Loucy (cell line): ENCODE measurements around the gene ATF6.

Experiments
- H2AFZ ChIP-seq: fragments of 200-600 bp; sonication (generic); 2 replicates; pipeline ENCODE4 v1.6.0; 2016; ENCODE audit warnings: antibody characterized with exemption, mild to moderate bottlenecking, low read length, moderate library complexity
- H3F3A ChIP-seq: fragments of 200-600 bp; 2 replicates; pipeline ENCODE4 v1.6.0; 2016; ENCODE audit warnings: antibody characterized with exemption, low read depth, mild to moderate bottlenecking
- H3K27me3 ChIP-seq: fragments of 200-600 bp; sonication (generic); 2 replicates; pipeline ENCODE4 v1.6.1; 2014; ENCODE audit warnings: low read length, mild to moderate bottlenecking; ENCODE audit not compliant: insufficient read depth, poor library complexity, severe bottlenecking
- H3K36me3 ChIP-seq: fragments of 200-600 bp; sonication (generic); 2 replicates; pipeline ENCODE4 v1.6.1; 2016; ENCODE audit warnings: low read length; ENCODE audit not compliant: insufficient read depth
- H3K4me1 ChIP-seq: fragments of 200-600 bp; sonication (generic); 2 replicates; pipeline ENCODE4 v1.5.1; 2014; ENCODE audit warnings: low read length, mild to moderate bottlenecking; ENCODE audit not compliant: insufficient read depth, poor library complexity, severe bottlenecking
- H3K4me2 ChIP-seq: fragments of 200-600 bp; sonication (generic); 2 replicates; pipeline ENCODE4 v1.6.0; 2014; ENCODE audit warnings: antibody characterized with exemption, low read length, low read depth, mild to moderate bottlenecking; ENCODE audit not compliant: poor library complexity, severe bottlenecking
- H3K4me3 ChIP-seq: fragments of 200-600 bp; sonication (generic); 2 replicates; pipeline ENCODE4 v1.5.1; 2014; ENCODE audit warnings: low read length, mild to moderate bottlenecking, mixed read lengths; ENCODE audit not compliant: poor library complexity, severe bottlenecking
- H3K79me2 ChIP-seq: fragments of 200-600 bp; sonication (generic); 2 replicates; pipeline ENCODE4 v1.6.1; 2014; ENCODE audit warnings: low read length; ENCODE audit not compliant: insufficient read depth
- H3K9ac ChIP-seq: fragments of 200-600 bp; sonication (generic); 2 replicates; pipeline ENCODE4 v1.6.0; 2014; ENCODE audit warnings: mild to moderate bottlenecking, low read depth, low read length, moderate library complexity; ENCODE audit not compliant: poor library complexity, severe bottlenecking
- H3K9me2 ChIP-seq: fragments of 200-600 bp; sonication (generic); replicated peaks from 2 replicates; pipeline ENCODE4 v1.6.1; 2016; ENCODE audit warnings: low read depth, low read length, mixed read lengths
- H3K9me3 ChIP-seq: fragments of 200-600 bp; sonication (generic); 2 replicates; pipeline ENCODE4 v1.6.1; 2014; ENCODE audit warnings: mild to moderate bottlenecking, antibody characterized with exemption, low read length, low read depth; ENCODE audit not compliant: insufficient read depth
- H4K20me1 ChIP-seq: fragments of 200-600 bp; sonication (generic); 2 replicates; pipeline ENCODE4 v1.6.0; 2014; ENCODE audit warnings: antibody characterized with exemption, low read length, mild to moderate bottlenecking; ENCODE audit not compliant: insufficient read depth, poor library complexity, severe bottlenecking
- CTCF ChIP-seq: fragments of 200-600 bp; sonication (generic); conservative IDR thresholded peaks from 2 replicates; pipeline ENCODE4 v1.5.1; 2014; ENCODE audit warnings: mild to moderate bottlenecking, antibody characterized with exemption, low read length
- EZH2phosphoT487 ChIP-seq: fragments of 200-600 bp; IDR thresholded peaks from 2 replicates; pipeline ENCODE4 v1.6.1; 2018; ENCODE audit warnings: antibody characterized with exemption, mild to moderate bottlenecking, moderate library complexity, borderline replicate concordance

Gene ATF6

GRCh38 chr1:161749509-161750407, 16.4 kb upstream of the ATF6 start, which contains the start of gene DUSP12:
Gene DUSP12 (plus strand): TSS chr1:161749786. CDS start chr1:161749802, 16 bp downstream.
- H3K36me3 ChIP-seq: peaks cover 26% of the 10 kb centered on the region
- H3K9me2 ChIP-seq: no peaks in the 10 kb centered on the region
- peak within 1 kb of the TSS; percentile 76 for H3K9ac ChIP-seq
- peak within 1 kb of the TSS; percentile 98 for H3K4me2 ChIP-seq
- H3K4me3 ChIP-seq: peak within 1 kb of the TSS; percentile 77
- H3K27me3 ChIP-seq: no peaks in the 10 kb centered on the region
- peak within 1 kb of the TSS; percentile 93 for H2AFZ ChIP-seq
- H3K4me1 ChIP-seq: peaks cover 33% of the 10 kb centered on the region
- H4K20me1 ChIP-seq: peaks cover 30% of the 10 kb centered on the region
- no peaks in the 10 kb centered on the region for H3F3A ChIP-seq
- H3K79me2 ChIP-seq: peaks cover 44% of the 10 kb centered on the region
- no peaks in the 10 kb centered on the region for H3K9me3 ChIP-seq
- TF ChIP-seq EZH2phosphoT487 (no peak), CTCF (peak; percentile 49)

- H4K20me1 ChIP-seq: peaks cover 5% of the 10 kb centered on the region
- peaks cover 4% of the 10 kb centered on the region for H3K27me3 ChIP-seq
- H3K4me3 ChIP-seq: peak overlapping the region; percentile 11
- peak overlapping the region; percentile 42 for H3K4me2 ChIP-seq
- peak overlapping the region; percentile 71 for H2AFZ ChIP-seq
- H3K79me2 ChIP-seq: peaks cover 36% of the 10 kb centered on the region
- peaks cover 2% of the 10 kb centered on the region; the same call in 1 of the 2 replicates for H3K36me3 ChIP-seq
- peak overlapping the region; percentile 5 for H3K9ac ChIP-seq
- peaks cover 24% of the 10 kb centered on the region for H3K4me1 ChIP-seq
- TF ChIP-seq EZH2phosphoT487 (no peak), CTCF (peak; percentile 91)
- H3K9me2 ChIP-seq: no peaks in the 10 kb centered on the region
- no peaks in the 10 kb centered on the region for H3F3A ChIP-seq
- H3K9me3 ChIP-seq: no peaks in the 10 kb centered on the region
Observed at GRCh38 chr1:161763522-161764098, 2.5 kb upstream of the ATF6 start.

GRCh38 chr1:161768461-161768860, 2.3 kb downstream of the ATF6 start:
- H3K4me2 ChIP-seq: peak overlapping the region; percentile 91
- TF ChIP-seq CTCF: no peak
- no peak for TF ChIP-seq EZH2phosphoT487

More at GRCh38 chr1:161768461-161768860, 2.3 kb downstream of the ATF6 start:
- H2AFZ ChIP-seq: no peak overlapping the region
- peak overlapping the region; percentile 96 for H3K4me3 ChIP-seq
- H3K9me2 ChIP-seq: no peaks in the 10 kb centered on the region
- H3K9me3 ChIP-seq: no peaks in the 10 kb centered on the region
- peaks cover 61% of the 10 kb centered on the region for H3K4me1 ChIP-seq
- H4K20me1 ChIP-seq: peaks cover 5% of the 10 kb centered on the region
- no peaks in the 10 kb centered on the region for H3K36me3 ChIP-seq
- peak overlapping the region; percentile 95 for H3K9ac ChIP-seq
- peaks cover 4% of the 10 kb centered on the region for H3K27me3 ChIP-seq
- H3F3A ChIP-seq: peaks cover 8% of the 10 kb centered on the region; the same call in 1 of the 2 replicates
- peaks cover 83% of the 10 kb centered on the region for H3K79me2 ChIP-seq
